Heart left ventricle (tissue), 13 donors: ENCODE measurements around the gene RAD51B.

Experiments used
- CTCF ChIP-seq, 12 donors: fragments of 200-600 bp; sonication (generic) in 4 of 12; IDR thresholded peaks; one replicate each; pipeline versions ENCODE4 v1.5.0 to v1.8.0; 2018 to 2022; ENCODE audit warnings: antibody characterized with exemption in 12 of 12, mild to moderate bottlenecking in 5 of 12
- POLR2A ChIP-seq, 2 donors: fragments of 450-650 bp; IDR thresholded peaks; one replicate each; pipeline ENCODE4 v1.6.1; 2017; ENCODE audit warnings: antibody characterized with exemption in 2 of 2, mild to moderate bottlenecking in 2 of 2, moderate library complexity in 2 of 2
- donor health status: ischemic (EF 13 %, LVEDD 7.1; RV severe dilation, severe dysfunction).
- donor health status: DM: no; HTN: yes; CAD: no.
- donor health status: DM: no; HTN: no; CAD: no.
- donor health status: ischemic (EF 25% LVEDD 6.9; RV normal size, moderate dysfunction).
- donor health status: ischemic (EF 25% LVEDD 5.7; RV mildly dilated, moderate dysfunction).
- donor health status: ischemic (EF 35%, LVEDD 5.7; RV mildly dilated, moderate dysfunction).
- donor health status: nonischemic (EF 11% LVEDD 7.7; RV severe dilation, severe dysfunction).
- donor health status: DM: yes; HTN: yes; CAD: no.
- donor health status: PGD.
- donor health status: ischemic (EF 29% LVEDD 5.4; RV normal size, mild dysfunction).
- donor health status: nonischemic (EF 23%, LVEDD 6.1; RV moderate dilation, normal function).

- TF ChIP-seq CTCF (IDR thresholded peaks at IDR 0.05): no peak
- TF ChIP-seq POLR2A (IDR thresholded peaks at IDR 0.05): no peak
Observed at GRCh38 chr14:68653804-68654203, 834.2 kb downstream of the RAD51B start.
